NCI-H2107 (cell line): ENCODE data around the gene SGK2.

Source experiments
- DNase-seq: peaks from one replicate; lab custom pipeline; 2025; lab: John Stamatoyannopoulos, UW

SGK2 gene

DNA sequence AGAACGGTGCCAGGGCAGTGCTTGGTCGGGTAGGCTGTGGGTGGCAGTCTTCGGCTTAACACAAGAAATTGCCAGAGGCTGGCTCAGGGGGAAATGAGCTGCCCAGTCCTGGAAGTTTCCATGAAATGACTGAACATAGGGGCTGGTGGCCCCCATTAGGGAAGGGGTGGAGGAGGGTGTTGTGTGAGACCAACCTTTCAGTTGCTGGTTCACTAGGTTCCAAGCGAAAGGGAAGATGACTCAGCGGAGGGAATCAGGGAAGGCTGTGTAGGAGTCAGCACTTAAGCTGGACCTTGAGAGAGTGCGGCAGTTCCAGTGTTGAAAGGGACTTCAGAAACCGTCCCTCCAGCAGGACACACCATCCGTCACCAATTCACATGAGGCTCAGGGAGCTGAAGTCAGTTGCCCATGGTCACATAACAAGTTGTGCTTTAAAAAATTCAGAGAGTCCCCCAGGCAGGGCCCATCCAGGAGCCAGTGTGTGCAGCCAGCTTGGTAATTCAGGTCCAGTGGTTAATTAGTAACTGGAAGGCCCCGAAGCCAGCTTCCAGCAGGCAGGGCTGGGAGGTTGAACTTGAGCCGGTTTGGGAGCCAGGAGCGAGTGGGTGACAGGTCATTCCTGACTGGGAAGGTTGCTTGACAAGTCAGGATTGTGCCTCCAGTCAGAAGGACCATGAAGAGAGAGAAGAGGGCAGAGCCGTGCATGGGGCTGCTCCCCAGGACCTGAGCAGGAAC is at the start of gene SGK2:
Gene SGK2, plus strand, starts transcription at position 616 of the 735 bp plus-strand sequence. CDS start 7,469 bp downstream, outside the sequence.
- no peak for DNase-seq

DNA sequence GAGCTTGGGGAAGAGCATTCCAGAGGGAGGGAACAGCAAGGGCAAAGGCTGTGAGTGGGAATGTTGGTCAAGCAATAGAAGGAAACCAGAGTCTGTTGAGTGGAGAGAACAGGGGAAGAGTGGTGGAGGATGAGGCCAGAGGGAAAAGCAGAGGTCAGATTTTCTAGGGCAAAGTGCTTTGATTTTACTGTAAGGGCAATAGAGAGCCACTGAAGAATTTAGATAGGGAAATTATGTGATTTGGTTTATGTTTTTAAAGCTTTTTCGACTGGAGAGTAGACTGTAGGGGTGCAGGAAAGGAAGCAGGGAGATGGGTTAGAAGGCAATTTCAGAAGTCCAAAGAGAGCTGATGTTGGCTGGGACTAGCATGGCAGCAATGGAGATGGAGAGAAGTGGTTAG is 46.9 kb upstream of the SGK2 start:
- no peak for DNase-seq

DNA sequence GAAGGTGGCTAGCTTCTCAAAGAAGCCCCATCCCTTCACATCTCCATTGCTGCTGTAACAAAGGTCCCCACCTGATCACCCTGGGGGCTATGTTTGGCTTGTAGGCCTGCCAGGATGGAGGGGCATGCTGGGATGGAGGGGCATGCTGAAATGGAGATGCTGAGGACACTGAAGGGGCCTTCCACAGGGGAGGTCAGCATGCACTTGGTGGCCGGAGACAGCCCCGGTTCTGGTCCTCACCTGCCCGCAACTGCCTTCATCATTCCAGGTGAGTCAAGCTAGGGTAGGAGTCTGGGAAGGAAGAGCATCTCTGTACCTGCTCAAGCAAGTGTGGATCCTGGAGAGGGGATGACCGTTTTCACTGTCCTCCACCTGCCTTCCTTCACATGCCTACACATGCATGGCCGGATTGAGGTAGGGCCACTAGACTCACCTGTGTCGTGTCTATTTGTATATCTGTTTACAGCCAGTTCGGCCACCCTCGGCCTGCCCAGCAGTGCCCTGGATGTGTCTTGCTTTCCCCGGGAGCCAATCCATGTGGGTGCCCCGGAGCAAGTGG is 45.4 kb upstream of the SGK2 start:
- no peak for DNase-seq

DNA sequence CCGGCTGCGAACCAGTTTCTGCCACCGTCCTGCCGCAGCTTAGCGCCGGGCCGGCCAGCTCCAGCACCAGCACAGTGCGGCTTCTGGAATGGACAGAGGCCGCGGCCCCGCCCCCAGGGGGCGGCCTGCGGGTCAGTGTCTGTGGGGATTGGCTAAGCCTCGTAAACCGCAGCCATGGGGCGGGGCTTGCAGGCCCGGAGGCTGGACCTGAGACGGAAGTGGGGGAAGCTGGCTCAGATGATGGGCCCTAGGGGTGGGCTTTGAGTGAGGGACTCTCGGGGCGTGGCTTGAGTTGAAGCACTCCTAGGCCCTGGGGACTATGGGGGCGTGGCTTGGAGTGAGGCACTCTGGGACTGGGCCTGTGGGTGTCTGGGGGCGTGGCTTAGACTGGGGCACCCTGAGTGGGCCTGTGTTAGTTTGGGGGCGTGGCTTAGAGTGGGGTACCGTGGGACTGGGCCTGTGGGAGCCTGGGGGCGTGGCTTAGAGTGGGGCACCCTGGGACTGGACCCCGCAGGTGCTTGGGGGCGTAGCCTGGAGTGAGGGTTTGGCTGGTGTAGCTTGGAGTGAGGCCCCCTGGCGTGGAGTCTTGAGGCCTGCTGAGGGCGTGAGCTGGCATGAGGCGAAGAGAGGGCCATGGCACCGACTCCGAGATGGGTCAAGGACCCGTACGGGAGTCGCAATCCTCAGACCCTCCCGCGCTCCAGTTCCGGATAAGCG is 44.7 kb upstream of the SGK2 start:
- DNase-seq: no peak

DNA sequence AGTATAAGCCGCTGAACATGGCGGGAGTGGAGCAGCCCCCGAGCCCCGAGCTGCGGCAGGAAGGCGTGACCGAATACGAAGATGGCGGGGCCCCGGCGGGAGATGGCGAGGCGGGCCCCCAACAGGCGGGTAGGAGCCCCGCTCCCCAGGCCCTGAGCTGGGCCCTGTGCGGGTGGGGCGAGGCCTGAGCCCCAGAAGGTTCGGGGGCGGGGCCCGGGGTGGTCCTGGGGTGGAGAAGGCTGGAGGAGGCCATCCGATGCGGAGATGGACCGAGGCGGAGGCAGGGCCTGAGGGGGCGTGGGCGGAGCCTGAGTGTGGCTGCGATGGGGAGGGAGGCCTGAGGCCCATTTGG is 44.2 kb upstream of the SGK2 start:
- no peak for DNase-seq

DNA sequence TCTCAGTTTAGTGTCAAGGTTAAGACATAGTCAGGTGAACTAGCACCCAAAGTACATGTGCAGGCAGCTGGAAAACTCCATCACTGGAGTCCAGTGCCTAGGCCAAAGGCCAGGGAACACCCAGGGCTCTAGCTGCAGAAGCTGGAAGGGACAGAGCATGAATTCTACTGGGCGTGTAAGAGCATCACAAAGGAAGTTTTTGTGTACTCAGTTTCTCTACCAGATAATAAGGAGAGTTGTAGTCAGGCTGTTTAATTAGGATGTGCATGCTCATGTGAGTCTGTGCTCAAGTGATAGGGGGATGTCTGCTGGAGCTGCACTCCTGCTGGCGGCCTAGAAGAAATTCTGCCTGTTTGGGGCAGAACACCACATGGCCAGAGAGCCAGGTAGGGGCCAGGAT is 43.2 kb upstream of the SGK2 start:
- no peak for DNase-seq

DNA sequence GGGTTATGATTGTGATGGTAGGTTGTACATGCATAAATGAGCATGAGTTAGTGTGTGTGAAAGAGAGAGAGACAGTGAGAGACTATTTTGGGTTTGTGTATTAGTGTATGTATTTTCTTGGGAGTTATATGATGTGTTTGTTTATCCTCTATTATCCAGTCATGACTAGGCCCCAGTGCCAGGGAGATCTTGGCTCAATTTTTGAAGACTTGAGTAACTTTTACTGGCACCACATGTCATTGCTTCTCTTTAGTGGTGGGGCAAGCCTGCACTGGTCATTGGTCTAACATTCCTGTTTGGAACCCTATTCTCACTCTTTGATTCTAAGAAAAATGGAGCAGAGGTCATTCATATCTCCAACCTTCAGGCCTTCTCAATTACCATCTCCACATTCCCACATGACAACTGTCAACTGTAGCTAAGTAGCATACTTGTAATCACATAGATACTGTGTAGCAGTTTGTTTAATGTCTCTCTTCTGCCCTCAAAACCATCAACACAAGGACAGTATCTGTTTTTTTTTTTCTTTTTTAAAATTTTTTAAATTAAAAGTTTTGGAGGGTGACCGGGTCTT is 42.5 kb upstream of the SGK2 start:
- DNase-seq: no peak

DNA sequence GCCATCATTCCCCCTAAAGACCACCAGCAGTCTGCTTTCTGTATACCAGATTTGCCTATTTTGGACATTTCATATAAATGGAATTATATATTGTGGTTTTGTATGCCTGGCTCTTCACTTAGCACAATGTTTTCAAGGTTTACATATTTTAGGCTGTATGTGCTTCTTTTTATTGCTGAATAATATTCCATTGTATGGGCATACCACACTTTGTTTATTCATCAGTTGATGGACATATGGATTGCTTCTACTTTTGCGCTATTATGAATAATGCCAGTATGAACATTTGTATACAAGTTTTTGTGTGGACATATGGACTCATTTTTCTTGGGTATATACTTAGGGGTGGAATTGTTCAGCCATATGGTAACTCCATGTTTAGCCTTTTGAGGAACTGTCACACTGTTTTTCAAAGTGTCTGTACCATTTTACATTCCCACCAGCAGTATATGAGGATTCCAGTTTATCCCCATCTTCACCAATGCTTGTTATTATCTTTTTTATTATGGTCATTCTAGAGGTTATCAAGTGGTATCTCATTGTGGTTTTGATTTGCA is 38.7 kb upstream of the SGK2 start:
- no peak for DNase-seq

DNA sequence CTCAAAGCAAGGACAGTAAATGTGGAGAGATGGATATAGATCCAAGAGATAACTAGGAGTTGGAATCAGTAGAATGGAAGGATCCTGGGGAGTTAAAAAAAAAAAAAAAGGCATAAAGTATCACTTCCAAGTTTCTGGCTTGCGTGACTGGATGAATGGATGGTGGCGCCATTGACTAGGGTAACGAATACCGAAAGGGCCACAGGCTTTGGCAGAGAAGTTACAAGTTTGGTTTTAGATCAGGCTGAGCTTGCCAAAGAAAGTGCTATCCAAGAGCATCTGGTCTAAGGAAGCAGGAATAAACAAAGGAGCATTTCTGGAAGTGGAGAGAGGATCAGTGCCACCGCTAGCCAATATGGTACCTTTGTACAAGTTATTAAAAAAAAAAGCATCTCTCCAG is 33.8 kb upstream of the SGK2 start:
- no peak for DNase-seq

DNA sequence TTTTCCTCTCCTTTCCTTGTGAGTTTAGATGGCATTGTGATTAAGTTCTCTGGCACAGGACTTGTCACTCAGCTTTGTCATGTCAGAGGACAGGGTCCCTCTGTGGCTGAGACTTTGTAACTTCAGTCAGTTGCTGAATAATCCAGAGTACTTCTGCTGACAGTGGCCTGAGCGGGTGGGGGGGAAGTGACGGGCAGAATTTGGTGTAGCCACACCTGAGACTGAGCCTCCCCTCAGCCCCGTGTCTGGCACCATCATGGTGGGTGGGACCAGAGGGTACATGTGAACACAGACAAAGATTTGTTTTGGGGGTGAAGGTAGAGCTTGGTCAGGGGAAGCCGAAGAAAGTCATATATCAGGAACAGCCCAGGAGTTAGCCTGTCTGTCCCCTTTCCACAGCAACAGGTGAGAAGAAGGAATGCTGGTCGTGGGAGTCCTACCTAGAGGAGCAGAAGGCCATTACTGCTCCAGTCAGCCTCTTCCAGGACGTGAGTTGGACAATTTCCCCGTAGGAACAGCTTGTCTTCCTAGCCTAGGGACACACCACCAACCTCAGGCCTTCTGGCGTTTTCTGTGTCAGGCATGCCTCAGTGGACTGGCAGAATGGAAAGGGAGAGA is 30.5 kb upstream of the SGK2 start:
- DNase-seq: no peak

DNA sequence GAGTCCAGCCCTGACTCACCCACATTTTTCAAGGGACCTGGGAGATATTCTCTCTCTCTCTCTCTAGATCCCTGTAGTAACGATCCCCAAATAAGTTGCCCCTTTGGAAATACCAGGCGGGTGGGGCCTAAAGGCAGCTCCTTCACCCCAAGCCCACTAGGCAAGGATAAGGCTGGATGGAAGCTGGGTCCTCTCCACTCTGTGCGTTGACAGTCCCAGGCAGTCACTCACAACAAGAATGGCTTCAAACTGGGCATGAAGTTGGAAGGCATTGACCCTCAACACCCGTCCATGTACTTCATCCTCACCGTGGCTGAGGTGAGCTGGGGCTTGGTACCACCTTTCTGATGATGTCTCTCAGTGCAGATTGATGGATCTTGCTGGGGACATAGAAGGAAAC is 29.8 kb upstream of the SGK2 start:
- no peak for DNase-seq

DNA sequence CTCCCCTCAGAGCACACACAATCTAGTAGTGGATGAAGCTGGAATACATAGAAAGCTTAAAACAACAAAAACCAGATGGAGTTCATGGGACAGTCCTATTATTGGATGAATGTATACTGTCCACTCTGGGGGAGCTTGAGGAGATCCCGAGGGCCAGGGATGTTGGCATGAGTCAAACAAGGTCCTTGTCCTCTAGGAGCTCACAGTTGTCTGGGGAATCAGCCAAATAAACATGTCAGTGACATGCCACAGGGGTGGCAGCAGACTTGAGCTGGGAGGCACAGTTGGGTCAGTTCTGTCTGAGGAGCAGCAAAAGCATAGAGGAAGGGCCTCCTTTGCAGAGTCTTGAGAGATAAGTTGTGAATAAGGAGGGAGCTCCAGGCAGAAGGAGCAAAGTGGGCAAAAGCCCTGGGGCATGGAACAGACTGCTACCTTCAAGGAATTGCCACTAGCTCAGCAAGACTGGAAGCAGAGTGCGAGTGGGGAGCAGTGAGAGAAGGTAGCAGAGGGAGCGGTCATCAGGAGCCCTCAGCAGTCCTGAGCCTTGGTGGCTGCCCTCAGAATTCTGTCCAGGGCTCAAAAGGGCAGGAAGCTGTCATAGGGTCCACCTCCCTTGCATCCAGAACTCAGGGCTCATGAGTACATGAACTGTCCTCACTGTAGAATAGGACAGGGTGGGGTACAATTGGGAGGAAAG is 29.2 kb upstream of the SGK2 start:
- no peak for DNase-seq

DNA sequence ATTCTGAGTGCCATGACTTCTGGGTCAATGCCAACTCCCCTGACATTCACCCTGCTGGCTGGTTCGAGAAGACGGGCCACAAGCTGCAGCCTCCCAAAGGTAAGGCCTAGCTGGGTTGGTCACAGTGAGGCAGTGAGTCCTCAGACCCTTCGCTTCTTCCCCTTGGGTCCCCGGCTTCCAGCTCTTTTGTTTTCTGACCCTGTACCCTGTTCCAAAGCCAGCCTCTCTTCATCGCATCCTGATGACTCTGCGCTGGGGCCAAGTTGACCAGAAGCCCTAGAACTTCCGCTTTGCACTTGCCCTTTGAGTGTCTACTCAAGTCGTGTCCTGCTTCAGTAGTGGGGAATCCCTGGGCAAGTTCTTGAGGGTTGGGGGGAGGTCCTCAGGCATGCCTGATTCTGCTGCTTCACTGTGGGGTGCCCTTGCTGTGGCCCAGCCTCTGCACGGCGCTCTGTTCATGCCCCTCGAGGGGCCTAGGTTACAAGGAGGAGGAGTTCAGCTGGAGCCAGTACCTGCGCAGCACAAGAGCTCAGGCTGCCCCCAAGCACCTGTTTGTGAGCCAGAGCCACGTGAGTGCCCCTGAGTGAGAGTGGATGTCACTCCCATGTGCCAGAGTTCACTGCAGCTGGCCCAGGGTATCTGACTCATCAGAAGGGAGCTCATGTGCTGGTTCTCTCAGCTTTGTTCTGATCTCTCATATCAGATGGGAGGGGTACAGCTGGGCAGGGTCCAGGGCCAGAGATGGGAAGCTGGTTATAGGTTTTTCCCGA is 28.3 kb upstream of the SGK2 start:
- DNase-seq: no peak

DNA sequence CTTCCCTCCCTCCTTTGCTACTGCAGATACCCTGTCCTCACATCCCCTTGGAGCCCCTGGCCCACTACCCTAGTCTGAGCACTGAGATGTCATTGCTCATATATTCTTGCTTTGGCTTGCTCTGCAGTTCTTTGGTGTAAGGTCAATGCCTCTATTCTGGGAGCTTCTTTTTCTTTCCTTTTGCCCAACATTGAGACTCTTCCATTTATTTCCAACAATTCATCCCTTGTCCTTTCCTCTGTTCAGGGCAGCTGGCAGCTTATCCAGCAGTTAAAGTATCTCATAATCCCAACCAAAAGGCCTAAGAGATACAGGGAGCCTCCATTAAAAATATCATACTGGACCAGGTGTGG is 27.8 kb upstream of the SGK2 start:
- DNase-seq: no peak

DNA sequence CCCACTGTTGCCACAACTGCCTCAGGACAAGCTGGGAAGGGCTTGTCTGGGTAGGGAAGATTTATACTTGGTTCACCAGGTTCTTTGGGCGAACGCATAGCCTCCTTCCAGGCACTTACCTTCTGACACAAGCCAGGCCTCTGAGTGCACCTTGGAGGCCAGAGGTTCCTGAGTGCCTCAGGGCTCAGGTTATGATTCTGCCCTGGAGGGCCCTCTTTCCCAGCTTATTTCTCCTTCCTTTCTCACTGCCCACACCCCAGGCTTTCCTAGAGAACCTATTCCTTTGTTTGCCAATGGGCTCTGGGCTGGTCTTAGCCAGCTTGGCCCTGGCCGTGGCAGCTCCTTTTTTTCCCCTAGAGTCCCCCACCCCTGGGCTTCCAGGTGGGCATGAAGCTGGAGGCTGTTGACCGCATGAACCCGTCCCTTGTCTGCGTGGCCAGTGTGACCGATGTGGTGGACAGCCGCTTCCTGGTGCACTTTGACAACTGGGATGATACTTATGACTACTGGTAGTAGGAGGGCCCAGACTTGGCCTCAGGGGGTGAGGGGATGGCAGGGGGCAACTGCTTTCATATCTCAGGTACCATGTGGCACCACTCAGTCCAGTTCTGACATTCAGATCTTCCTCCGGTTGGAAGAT is 26.3 kb upstream of the SGK2 start:
- no peak for DNase-seq

DNA sequence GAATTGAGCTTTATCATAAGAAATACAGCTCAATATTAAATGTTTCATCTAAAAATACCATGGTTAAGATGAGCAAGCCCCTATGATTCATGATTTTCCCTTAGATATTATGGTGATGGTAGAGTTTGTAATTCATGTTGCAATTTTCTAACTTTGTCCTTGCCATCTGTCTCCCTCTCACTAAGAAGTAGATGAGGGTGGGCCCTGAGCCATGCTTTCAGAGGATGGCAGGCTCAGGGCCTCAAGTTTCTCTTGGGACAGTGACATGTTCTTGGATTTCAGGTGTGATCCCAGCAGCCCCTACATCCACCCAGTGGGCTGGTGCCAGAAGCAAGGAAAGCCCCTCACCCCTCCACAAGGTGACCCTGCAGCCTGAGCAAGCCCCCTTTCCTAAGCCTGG is 25.8 kb upstream of the SGK2 start:
- DNase-seq: no peak

DNA sequence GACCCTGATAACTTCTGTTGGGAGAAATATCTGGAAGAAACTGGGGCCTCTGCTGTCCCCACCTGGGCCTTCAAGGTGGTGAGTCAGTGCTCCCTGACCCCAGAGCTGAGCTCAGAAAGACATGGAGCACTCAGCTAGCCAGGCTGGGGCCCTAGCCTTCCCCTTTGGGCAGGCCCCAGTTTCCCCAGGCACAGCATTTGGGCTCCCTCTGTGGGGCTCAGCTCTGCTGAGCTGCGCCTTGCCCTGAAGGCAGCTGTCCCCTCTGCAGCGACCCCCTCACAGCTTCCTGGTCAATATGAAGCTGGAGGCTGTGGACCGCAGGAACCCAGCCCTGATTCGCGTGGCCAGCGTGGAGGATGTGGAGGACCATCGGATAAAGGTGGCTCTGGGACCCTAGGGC is 24.8 kb upstream of the SGK2 start:
- no peak for DNase-seq

DNA sequence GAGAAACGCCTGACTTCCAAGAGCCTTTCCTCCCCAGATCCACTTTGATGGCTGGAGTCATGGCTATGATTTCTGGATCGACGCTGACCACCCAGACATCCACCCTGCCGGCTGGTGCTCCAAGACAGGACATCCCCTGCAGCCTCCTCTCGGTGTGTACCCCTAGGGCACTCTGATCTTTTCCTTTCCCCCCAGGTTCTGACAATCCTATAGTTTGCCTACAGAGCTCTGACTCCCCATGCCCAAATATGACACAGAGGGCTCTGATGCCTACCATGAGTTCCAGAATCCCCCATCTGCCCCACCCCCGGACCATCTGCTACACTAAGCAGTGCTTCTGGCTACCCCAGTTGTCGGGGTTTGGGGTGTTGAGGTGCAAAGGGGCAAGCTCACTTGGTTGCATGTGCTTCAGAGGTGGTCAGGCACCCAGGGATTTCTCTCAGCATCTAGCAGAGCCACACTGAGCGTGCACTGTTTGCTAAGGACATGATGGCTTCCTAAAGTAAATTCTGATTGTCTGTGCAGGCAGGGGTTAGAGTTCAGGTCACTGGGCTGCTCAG is 24.0 kb upstream of the SGK2 start:
- DNase-seq: no peak

DNA sequence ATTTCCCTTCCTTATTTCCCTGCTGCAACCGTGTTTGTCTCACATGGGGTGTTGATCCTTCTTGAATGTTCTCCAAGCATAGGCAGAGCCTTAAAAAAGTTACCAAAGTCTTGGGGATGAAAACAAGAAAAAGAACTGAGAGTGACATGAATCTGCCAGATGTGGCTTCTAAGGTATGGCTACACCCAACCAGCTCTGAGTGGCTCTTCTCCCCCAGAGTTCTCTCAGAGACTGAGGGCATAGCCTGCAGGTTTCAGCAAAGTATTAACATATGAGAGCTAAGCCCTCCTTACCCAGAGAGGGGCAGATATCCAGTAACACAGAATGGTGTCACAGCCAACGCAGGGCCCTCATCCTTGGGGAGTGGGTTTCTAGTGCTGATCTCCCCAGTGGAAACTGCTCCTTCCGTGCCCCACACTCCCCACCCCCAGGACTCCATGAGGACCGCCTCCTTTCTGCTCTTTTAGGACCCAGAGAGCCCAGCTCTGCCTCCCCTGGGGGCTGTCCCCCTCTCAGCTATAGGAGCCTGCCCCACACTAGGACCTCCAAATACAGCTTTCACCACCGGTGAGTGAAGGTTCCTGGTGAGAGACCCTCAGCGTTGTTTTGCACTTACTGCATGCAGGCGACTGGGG is 23.3 kb upstream of the SGK2 start:
- no peak for DNase-seq
